ENCODE results near the gene BNC2.

- TF ChIP-seq CTCF (IDR thresholded peaks at IDR 0.05) (no peak), POLR2A (IDR thresholded peaks at IDR 0.05) (no peak)
Observed at GRCh38 chr9:16868701-16869100, 1.8 kb downstream of the BNC2 start.
